GM10248 (cell line): ENCODE measurements around the gene TMBIM1.

ENCODE experiments used
- CTCF ChIA-PET: fragments of 300-600 bp; sonication (Branson Sonifier 250); formaldehyde crosslinking; extraction: SDS; loops from one replicate; lab custom pipeline; 2021; ENCODE audit warnings: antibody characterized with exemption; lab: Yijun Ruan, JAX
- POLR2A ChIA-PET: fragments of 350-650 bp; sonication (Branson Sonifier 250); formaldehyde crosslinking; extraction: SDS; loops from one replicate; lab custom pipeline; 2020; ENCODE audit warnings: antibody characterized with exemption; lab: Yijun Ruan, JAX
- DNase-seq: peaks from one replicate; pipeline ENCODE4 v3.0.0; 2012; ENCODE audit errors: extremely low spot score
- CTCF ChIP-seq: IDR thresholded peaks from 2 replicates; pipeline ENCODE4 v1.5.1; 2012; ENCODE audit warnings: mild to moderate bottlenecking, low read depth; ENCODE audit errors: extremely low read depth, missing control alignments, control extremely low read depth

Gene TMBIM1

GRCh38 chr2:218244204-218244603, 48.1 kb downstream of the TMBIM1 start:
- TF ChIP-seq CTCF = no peak
- POLR2A ChIA-PET = no interaction called here
- CTCF ChIA-PET = interaction anchor here (1.3 to 6.8 kb wide), 4 partner anchors 11 to 15 kb away, joined by 4 to 39 read pairs (median 10); no protein-coding TSS in a partner anchor
- DNase-seq = no peak

- no peak for TF ChIP-seq CTCF
Measured at GRCh38 chr2:218238887-218239286, 53.4 kb downstream of the TMBIM1 start.

GRCh38 chr2:218236829-218237228, 55.5 kb downstream of the TMBIM1 start:
- no peak for DNase-seq
- TF ChIP-seq CTCF = no peak
- CTCF ChIA-PET = no interaction called here
- POLR2A ChIA-PET = interaction anchor here (0.6 kb wide), 1 partner anchor 12 kb away, joined by 4 read pairs; no protein-coding TSS in a partner anchor

More at GRCh38 chr2:218238887-218239286, 53.4 kb downstream of the TMBIM1 start:
- DNase-seq = no peak
- ChIA-PET POLR2A (no interaction called here), CTCF (no interaction called here)

GRCh38 chr2:218235017-218235416, 57.3 kb downstream of the TMBIM1 start:
- ChIA-PET POLR2A (no interaction called here), CTCF (interaction anchor here (1.9 to 2.3 kb wide), 2 partner anchors 22 to 50 kb away, joined by 5 to 7 read pairs; no protein-coding TSS in a partner anchor)
- DNase-seq = no peak
- TF ChIP-seq CTCF = no peak

- DNase-seq = no peak
- TF ChIP-seq CTCF = no peak
- CTCF ChIA-PET = interaction anchor here (1.9 to 6.7 kb wide), 4 partner anchors 10 to 49 kb away, joined by 5 to 39 read pairs (median 6); no protein-coding TSS in a partner anchor
- POLR2A ChIA-PET = no interaction called here
Measured at GRCh38 chr2:218234521-218234920, 57.8 kb downstream of the TMBIM1 start.

GRCh38 chr2:218233543-218233942, 58.8 kb downstream of the TMBIM1 start:
- no peak for TF ChIP-seq CTCF
- DNase-seq = no peak
- POLR2A ChIA-PET = no interaction called here
- CTCF ChIA-PET = interaction anchor here (2.2 to 6.7 kb wide), 3 partner anchors 11 to 48 kb away, joined by 5 to 39 read pairs (median 7); no protein-coding TSS in a partner anchor
